Activated CD8-positive, alpha-beta memory T cell treated with anti-CD3 and anti-CD28 coated beads, Interleukin-2, amount 10 ng/mL, durations not matched to agents 7 days and 5 days (primary cell): Measurements from ENCODE around the gene PARD6G. TPM values are rescaled to one million over a fixed set of nuclear protein-coding genes. Genes with fewer than 3 reads are reported as not detected.

Experiments
- ATAC-seq: fragments of 150-1000 bp; cut with Tn5 transposase; one replicate; pipeline ENCODE4 v1.10.0; 2021; ENCODE audit warnings: moderate library complexity
- CTCF ChIA-PET: fragments of 350-600 bp; sonication (Branson Sonifier 250); formaldehyde crosslinking; loops from one replicate; lab custom pipeline; 2021; ENCODE audit warnings: antibody characterized with exemption; lab: Charles Lee
- DNase-seq: peaks from one replicate; pipeline ENCODE4 v3.0.0-alpha.2; 2020
- H3K27ac Mint-ChIP-seq: one replicate; pipeline ENCODE4 v1.8.0; 2021; ENCODE audit warnings: mild to moderate bottlenecking, mixed read lengths
- H3K27me3 Mint-ChIP-seq: one replicate; pipeline ENCODE4 v1.8.0; 2021; ENCODE audit warnings: mixed read lengths
- H3K36me3 Mint-ChIP-seq: one replicate; pipeline ENCODE4 v1.8.0; 2021; ENCODE audit warnings: mild to moderate bottlenecking, mixed read lengths
- H3K4me1 Mint-ChIP-seq: one replicate; pipeline ENCODE4 v1.8.0; 2021; ENCODE audit warnings: mixed read lengths
- H3K4me3 Mint-ChIP-seq: one replicate; pipeline ENCODE4 v1.8.0; 2021; ENCODE audit warnings: mild to moderate bottlenecking, moderate library complexity, mixed read lengths
- H3K9me3 Mint-ChIP-seq: one replicate; pipeline ENCODE4 v1.8.0; 2022; ENCODE audit warnings: low read depth, mixed read lengths
- total RNA-seq, 2 experiments: library from RNA; stranded (reverse); gene quantifications; one replicate each; pipeline ENCODE4 v1.2.3, GENCODE V29; 2021

PARD6G gene
- total RNA-seq, 2 experiments from 2014 or later: 0.41 to 0.98 TPM

DNA sequence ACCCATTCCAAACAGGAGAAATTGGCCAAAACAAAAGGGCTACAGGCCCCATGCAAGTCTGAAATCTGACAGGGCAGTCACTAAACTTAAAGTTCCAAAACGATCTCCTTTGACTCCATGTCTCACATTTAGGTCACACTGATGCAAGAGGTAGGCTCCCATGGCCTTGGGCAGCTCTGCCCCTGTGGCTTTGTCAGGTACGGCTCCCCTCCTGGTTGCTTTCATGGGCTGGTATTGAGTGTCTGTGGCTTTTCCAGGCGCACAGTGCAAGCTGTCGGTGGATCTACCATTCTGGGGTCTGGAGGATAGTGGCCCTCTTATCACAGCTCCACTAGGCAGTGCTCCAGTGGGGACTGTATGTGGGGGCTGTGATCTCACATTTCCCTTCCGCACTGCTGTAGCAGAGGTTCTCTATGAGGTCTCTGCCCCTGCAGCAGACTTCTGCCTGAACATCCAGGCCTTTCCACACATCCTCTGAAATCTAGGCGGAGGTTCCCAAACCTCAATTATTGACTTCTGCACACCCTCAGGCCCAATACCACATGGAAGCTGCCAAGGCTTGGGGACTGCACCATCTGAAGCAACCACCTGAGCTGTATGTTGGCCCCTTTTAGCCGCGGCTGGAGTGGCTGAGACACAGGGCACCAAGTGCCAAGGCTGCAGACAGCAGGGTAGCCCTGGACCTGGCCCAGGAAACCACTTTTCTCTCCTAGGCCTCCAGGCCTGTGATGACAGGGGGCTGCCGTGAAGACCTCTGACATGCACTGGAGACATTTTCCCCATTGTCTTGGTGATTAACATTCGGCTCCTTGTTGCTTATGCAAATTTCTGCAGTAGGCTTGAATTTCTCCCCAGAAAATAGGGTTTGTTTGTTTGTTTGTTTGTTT lies 28.7 kb downstream of the PARD6G start:
- no peaks in the 10 kb centered on the region for H3K4me1 Mint-ChIP-seq
- ATAC-seq (no peak), DNase-seq (no peak)
- H3K4me3 Mint-ChIP-seq: no peak overlapping the region
- H3K27ac Mint-ChIP-seq: no peak overlapping the region
- peaks cover 1% of the 10 kb centered on the region for H3K36me3 Mint-ChIP-seq
- H3K9me3 Mint-ChIP-seq: peaks cover 3% of the 10 kb centered on the region
- CTCF ChIA-PET: no interaction called here
- peaks cover 40% of the 10 kb centered on the region for H3K27me3 Mint-ChIP-seq

DNA sequence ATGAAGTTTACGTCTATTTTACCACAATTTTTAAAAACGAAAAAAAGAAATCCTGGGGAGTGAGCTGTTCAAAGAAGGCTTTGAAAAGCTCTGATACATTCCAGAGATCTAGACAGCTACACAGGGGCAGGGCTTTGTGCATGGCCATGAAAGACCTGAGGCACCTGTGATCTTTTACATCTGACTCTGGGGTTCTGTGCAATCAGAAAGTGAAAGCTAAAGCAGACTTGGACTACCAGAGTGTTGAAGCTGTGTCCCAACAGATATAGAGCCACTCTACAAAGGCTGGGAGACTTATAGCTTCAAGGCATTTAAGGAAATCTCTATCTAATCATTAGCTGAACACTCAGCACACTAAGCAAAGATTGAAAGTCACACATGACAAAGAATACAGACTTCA lies 34.1 kb downstream of the PARD6G start:
- Mint-ChIP-seq H3K36me3 (no peaks in the 10 kb centered on the region), H3K27me3 (peaks cover 49% of the 10 kb centered on the region), H3K4me1 (peaks cover 3% of the 10 kb centered on the region), H3K9me3 (no peaks in the 10 kb centered on the region), H3K4me3 (no peak overlapping the region), H3K27ac (no peak overlapping the region)
- CTCF ChIA-PET: interaction anchor here (0.8 to 1.3 kb wide), 3 partner anchors 41 to 59 kb away, joined by 3 to 4 read pairs (median 3); no protein-coding TSS in a partner anchor
- DNase-seq (no peak), ATAC-seq (no peak)

DNA sequence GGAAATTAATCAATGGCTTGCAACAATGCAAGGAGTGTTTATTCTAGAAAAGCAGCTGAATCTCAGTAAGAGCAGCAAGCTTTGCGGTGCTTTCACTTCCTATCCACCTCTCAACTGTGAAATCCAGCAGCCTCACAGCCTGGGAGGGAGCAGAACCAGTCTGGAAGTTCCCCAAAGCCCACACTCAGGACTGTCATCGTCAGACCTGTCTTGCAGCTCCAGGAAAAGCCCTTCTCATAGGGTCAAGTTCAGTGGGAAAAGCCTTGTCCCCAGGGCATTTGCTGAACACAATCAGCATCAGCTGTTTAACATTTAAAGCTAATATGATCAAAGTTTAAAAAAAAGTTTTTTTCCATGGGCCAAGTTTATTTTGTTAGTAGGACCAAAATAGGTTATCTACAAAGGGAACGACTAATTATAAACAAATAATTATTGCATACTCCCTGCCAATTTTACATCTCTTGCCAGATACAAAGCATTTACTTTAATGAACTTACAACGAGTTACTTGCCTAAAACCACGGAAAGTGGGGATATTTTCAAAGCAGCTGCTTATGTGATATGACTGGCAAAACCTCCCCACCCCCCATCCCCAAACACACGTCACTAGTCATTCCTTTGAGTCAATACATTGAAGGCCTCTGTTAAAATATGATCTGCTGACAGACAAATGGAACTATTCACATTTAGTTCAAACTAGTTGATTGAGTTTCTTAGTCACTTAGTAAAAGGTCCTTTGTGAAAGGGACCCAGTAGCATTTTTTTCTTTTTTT lies 36.8 kb downstream of the PARD6G start:
- ATAC-seq (no peak), DNase-seq (no peak)
- H3K9me3 Mint-ChIP-seq: no peaks in the 10 kb centered on the region
- peaks cover 45% of the 10 kb centered on the region for H3K27me3 Mint-ChIP-seq
- CTCF ChIA-PET: no interaction called here
- H3K4me3 Mint-ChIP-seq: no peak overlapping the region
- H3K4me1 Mint-ChIP-seq: peaks cover 3% of the 10 kb centered on the region
- H3K36me3 Mint-ChIP-seq: no peaks in the 10 kb centered on the region
- H3K27ac Mint-ChIP-seq: no peak overlapping the region

DNA sequence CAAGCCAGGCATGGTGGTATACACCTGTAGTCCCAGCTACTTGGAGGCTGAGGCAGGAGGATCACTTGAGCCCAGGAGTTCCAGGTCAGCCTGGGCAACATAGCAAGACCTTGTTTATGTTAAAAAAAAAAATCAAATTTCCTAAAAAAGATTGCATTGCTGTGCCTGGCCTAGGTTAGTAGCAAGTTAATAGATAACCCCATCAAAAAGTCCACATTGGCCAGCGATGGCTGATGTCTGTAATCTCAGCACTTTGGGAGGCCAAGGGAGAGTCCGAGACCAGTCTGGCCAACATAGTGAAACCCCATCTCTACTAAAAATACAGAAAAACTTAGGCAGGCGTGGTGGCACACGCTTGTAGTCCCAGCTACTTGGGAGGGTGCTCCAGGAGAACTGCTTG lies 38.7 kb downstream of the PARD6G start:
- H3K4me3 Mint-ChIP-seq: no peak overlapping the region
- ATAC-seq (no peak), DNase-seq (no peak)
- peaks cover 9% of the 10 kb centered on the region for H3K4me1 Mint-ChIP-seq
- peaks cover 52% of the 10 kb centered on the region for H3K27me3 Mint-ChIP-seq
- H3K9me3 Mint-ChIP-seq: no peaks in the 10 kb centered on the region
- no peaks in the 10 kb centered on the region for H3K36me3 Mint-ChIP-seq
- no peak overlapping the region for H3K27ac Mint-ChIP-seq
- CTCF ChIA-PET: no interaction called here

DNA sequence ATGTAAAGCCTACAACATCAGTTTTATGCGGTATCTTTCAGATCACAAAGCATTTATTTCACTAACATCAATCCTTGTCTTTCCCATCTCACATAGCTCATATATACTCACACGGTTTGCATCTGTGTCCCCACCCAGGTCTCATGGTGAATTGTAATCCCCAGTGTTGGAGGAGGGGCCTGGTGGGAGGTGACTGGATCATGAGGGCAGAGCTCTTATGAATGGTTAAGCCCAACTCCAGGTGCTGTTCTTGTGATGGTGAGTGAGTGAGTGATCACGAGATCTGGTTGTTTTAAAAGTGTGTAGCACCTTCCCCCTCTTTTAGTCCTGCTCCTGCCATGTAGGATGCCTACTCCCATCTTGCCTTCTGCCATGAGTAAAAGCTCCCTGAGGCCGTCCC lies 42.0 kb downstream of the PARD6G start:
- Mint-ChIP-seq H3K27me3 (peaks cover 60% of the 10 kb centered on the region), H3K27ac (no peak overlapping the region), H3K4me3 (no peak overlapping the region), H3K9me3 (no peaks in the 10 kb centered on the region), H3K36me3 (no peaks in the 10 kb centered on the region), H3K4me1 (peaks cover 34% of the 10 kb centered on the region)
- CTCF ChIA-PET: no interaction called here
- DNase-seq (no peak), ATAC-seq (no peak)

DNA sequence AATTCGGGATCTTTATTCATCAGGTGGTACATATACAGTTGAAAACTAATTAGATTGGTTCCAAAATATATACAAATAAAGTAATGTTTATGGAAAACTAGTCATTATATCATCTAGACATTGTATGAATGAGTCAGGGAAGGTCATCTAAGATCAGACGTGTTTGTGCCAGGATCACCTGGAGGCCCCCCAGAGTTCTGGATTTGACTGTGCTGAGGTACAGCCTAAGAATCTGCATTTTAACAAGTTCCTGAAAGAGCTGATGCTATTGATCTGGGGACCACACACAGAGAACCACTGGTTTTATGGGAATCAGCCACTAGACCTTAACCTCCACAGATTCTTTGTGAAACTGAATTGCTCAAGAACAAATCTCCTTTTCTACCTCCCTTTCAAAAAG lies 43.2 kb downstream of the PARD6G start:
- Mint-ChIP-seq H3K4me3 (no peak overlapping the region), H3K9me3 (no peaks in the 10 kb centered on the region), H3K27me3 (peaks cover 63% of the 10 kb centered on the region), H3K36me3 (no peaks in the 10 kb centered on the region), H3K4me1 (peaks cover 36% of the 10 kb centered on the region), H3K27ac (no peak overlapping the region)
- CTCF ChIA-PET: interaction anchor here (1.0 kb wide), 1 partner anchor 33 kb away, joined by 3 read pairs; no protein-coding TSS in a partner anchor
- no peak for ATAC-seq
- no peak for DNase-seq

GRCh38 chr18:80203249-80203648 lies 44.1 kb downstream of the PARD6G start:
- H3K36me3 Mint-ChIP-seq: no peaks in the 10 kb centered on the region
- H3K4me3 Mint-ChIP-seq: no peak overlapping the region
- H3K4me1 Mint-ChIP-seq: peaks cover 36% of the 10 kb centered on the region
- no peak for ATAC-seq
- peaks cover 66% of the 10 kb centered on the region for H3K27me3 Mint-ChIP-seq
- CTCF ChIA-PET: interaction anchor here (0.9 to 1.4 kb wide), 5 partner anchors 33 to 251 kb away, joined by 3 to 5 read pairs (median 3); no protein-coding TSS in a partner anchor
- no peaks in the 10 kb centered on the region for H3K9me3 Mint-ChIP-seq
- no peak overlapping the region for H3K27ac Mint-ChIP-seq
- no peak for DNase-seq

DNA sequence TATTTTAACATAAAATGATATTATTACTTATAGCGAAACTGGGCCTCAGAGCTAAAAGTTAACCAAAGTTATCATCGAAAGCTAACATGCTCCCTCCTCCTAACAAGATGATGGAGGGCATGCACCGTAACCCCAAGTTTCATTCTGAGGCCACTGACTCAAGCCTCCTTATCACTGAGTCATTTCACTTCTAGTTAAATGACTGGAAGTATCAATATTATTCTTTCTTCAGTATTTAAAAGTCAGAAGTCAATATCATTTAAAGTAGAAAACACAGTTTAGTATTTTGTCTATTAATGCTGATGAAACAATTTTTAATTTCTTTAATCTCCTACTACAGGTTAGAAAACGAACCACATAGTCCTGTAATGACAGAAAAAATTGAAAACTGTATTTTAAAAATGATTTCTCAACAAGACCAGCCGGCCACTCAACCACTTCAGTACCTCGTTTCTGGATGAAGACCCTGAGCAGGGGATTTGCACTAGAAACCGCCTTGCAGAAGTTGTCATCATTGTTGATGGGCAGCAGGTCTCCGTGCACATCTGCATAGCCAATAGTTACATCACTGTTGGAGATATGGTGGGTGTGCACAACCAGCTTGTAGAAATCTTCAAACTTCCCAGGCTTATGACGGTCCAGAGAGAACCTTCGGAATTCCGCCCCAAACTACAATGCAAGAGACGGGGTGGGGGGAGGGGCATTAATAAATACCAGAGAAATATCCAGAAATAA lies 44.9 kb downstream of the PARD6G start:
- H3K36me3 Mint-ChIP-seq: no peaks in the 10 kb centered on the region
- H3K4me1 Mint-ChIP-seq: peaks cover 36% of the 10 kb centered on the region
- no peak overlapping the region for H3K4me3 Mint-ChIP-seq
- DNase-seq: peak; percentile 86
- peaks cover 73% of the 10 kb centered on the region for H3K27me3 Mint-ChIP-seq
- no peaks in the 10 kb centered on the region for H3K9me3 Mint-ChIP-seq
- ATAC-seq: peak; percentile 94
- CTCF ChIA-PET: interaction anchor here (0.8 to 1.4 kb wide), 6 partner anchors 24 to 251 kb away, joined by 3 to 6 read pairs (median 4); no protein-coding TSS in a partner anchor
- H3K27ac Mint-ChIP-seq: no peak overlapping the region

- Mint-ChIP-seq H3K4me1 (peaks cover 36% of the 10 kb centered on the region), H3K36me3 (no peaks in the 10 kb centered on the region), H3K4me3 (peak overlapping the region; percentile 21), H3K27me3 (peaks cover 80% of the 10 kb centered on the region), H3K9me3 (no peaks in the 10 kb centered on the region), H3K27ac (peak overlapping the region; percentile 52)
- DNase-seq (no peak), ATAC-seq (peak; percentile 13)
- CTCF ChIA-PET: interaction anchor here (0.8 to 2.2 kb wide), 3 partner anchors 23 to 31 kb away, joined by 3 to 11 read pairs (median 6); no protein-coding TSS in a partner anchor
These were observed 45.6 kb downstream of the PARD6G start for GRCh38 chr18:80201739-80202138.

DNA sequence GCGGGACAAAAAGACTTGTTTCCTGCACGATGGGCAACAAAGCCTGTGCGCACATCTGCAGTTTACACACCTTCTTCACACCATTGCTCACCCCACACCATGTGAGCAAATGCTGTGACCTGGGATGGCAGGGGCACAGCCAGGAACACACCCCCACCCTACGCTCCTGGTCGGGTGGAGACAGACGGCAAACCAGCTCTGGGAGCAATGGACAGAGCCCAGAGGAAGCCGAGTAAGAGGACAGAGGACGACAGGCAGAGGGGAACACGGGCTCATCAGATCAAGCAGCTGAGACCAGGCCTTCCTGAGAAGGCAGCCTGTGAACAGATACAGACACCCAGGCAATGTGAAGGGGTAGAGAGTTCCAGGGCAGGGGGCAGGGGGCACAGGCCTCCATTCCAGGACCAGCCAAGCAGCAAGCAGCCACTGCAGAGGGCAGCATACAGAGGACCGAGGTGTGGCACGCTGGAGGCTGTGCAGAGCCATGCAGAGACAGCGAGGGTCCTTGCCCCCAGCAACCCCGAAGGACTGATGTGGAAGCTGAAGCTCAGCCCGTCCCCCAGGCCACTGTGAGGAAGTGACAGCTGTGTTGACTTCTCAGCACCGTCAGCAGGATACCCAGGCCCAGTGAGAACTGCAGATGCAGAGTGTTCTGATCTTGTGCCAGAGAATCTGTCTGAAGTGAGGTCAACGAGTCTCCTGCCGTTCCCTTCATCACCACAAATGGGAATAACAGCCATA lies 46.2 kb downstream of the PARD6G start:
- no peak for DNase-seq
- no peak for ATAC-seq
- Mint-ChIP-seq H3K4me3 (no peak overlapping the region), H3K27me3 (peaks cover 80% of the 10 kb centered on the region), H3K9me3 (no peaks in the 10 kb centered on the region), H3K4me1 (peaks cover 36% of the 10 kb centered on the region), H3K27ac (no peak overlapping the region), H3K36me3 (no peaks in the 10 kb centered on the region)
- CTCF ChIA-PET: interaction anchor here (0.9 to 2.2 kb wide), 4 partner anchors 25 to 44 kb away, joined by 3 to 11 read pairs (median 4); no protein-coding TSS in a partner anchor

GRCh38 chr18:80200171-80200931 lies 47.0 kb downstream of the PARD6G start:
- no peaks in the 10 kb centered on the region for H3K36me3 Mint-ChIP-seq
- ATAC-seq: no peak
- H3K4me3 Mint-ChIP-seq: no peak overlapping the region
- no peaks in the 10 kb centered on the region for H3K9me3 Mint-ChIP-seq
- peaks cover 75% of the 10 kb centered on the region for H3K27me3 Mint-ChIP-seq
- CTCF ChIA-PET: interaction anchor here (0.9 to 2.2 kb wide), 4 partner anchors 24 to 45 kb away, joined by 3 to 11 read pairs (median 4); no protein-coding TSS in a partner anchor
- no peak for DNase-seq
- no peak overlapping the region for H3K27ac Mint-ChIP-seq
- H3K4me1 Mint-ChIP-seq: peaks cover 36% of the 10 kb centered on the region
